GM18951 (cell line): Measurements from ENCODE around the gene CLN6.
"Not testable (repeated sequence)": the region's sequence is repeated elsewhere in the genome, so short reads cannot be mapped to it uniquely, and the experiment has no call there.

Source experiments
- POLR2A ChIP-seq: IDR thresholded peaks from 4 replicates; pipeline ENCODE4 v1.6.1; 2011; ENCODE audit warnings: mild to moderate bottlenecking; ENCODE audit not compliant: insufficient read length, insufficient read depth; ENCODE audit errors: extremely low read depth
- in situ Hi-C: fragments of 300-500 bp; cut with MboI; formaldehyde crosslinking; loops from one replicate; pipeline ENCODE4 v1.12.0; 2022; ENCODE audit warnings: low sequenced_read_pairs, mixed read lengths, inconsistent platforms; ENCODE audit not compliant: unreplicated experiment

Gene CLN6

GRCh38 chr15:68239025-68239424, 9.5 kb upstream of the CLN6 start:
- TF ChIP-seq POLR2A = no peak

GRCh38 chr15:68235022-68235421, 5.5 kb upstream of the CLN6 start:
- in situ Hi-C loops = no loop called here
- TF ChIP-seq POLR2A = no peak

More at GRCh38 chr15:68239025-68239424, 9.5 kb upstream of the CLN6 start:
- in situ Hi-C loops = no loop called here

- in situ Hi-C loops = not testable (repeated sequence)
Observed at GRCh38 chr15:68234520-68234919, 5.0 kb upstream of the CLN6 start.

GRCh38 chr15:68234060-68234459, 4.5 kb upstream of the CLN6 start:
- no peak for TF ChIP-seq POLR2A
- in situ Hi-C loops = no loop called here

GRCh38 chr15:68232937-68233336, 3.4 kb upstream of the CLN6 start:
- in situ Hi-C loops = no loop called here
- TF ChIP-seq POLR2A = no peak

GRCh38 chr15:68232449-68232848, 2.9 kb upstream of the CLN6 start:
- no peak for TF ChIP-seq POLR2A
- in situ Hi-C loops = no loop called here

- in situ Hi-C loops = no loop called here
- no peak for TF ChIP-seq POLR2A
Observed at GRCh38 chr15:68231102-68231818, 1.7 kb upstream of the CLN6 start.

GRCh38 chr15:68230157-68231100, 901 bp upstream of the CLN6 start:
- TF ChIP-seq POLR2A = no peak
- in situ Hi-C loops = no loop called here

GRCh38 chr15:68228971-68229385, 550 bp downstream of the CLN6 start:
- TF ChIP-seq POLR2A = no peak
- in situ Hi-C loops = no loop called here

- in situ Hi-C loops = no loop called here
- peak; percentile 18 for TF ChIP-seq POLR2A
Observed at GRCh38 chr15:68228143-68228970, 1.2 kb downstream of the CLN6 start.

GRCh38 chr15:68227643-68228142, 1.8 kb downstream of the CLN6 start:
- TF ChIP-seq POLR2A = no peak
- in situ Hi-C loops = no loop called here

- in situ Hi-C loops = not testable (repeated sequence)
Observed at GRCh38 chr15:68225442-68225841, 4.1 kb downstream of the CLN6 start.
